AG04450 (cell line): Measurements from ENCODE around the gene MTHFD1L. TPM values are rescaled to one million over a fixed set of nuclear protein-coding genes. Genes with fewer than 3 reads are reported as not detected.

Experiments
- CTCF ChIA-PET: fragments of 300-600, 350-600 bp; formaldehyde crosslinking; extraction: SDS; loops from one replicate; lab custom pipeline; 2022; ENCODE audit warnings: antibody characterized with exemption, inconsistent platforms; lab: Charles Lee
- POLR2A ChIA-PET: fragments of 350-600 bp; formaldehyde crosslinking; extraction: SDS; loops from one replicate; lab custom pipeline; 2021; ENCODE audit warnings: antibody characterized with exemption, inconsistent platforms; lab: Yijun Ruan, JAX
- DNase-seq: peaks from one replicate; pipeline ENCODE4 v3.0.0-alpha.2; 2011; ENCODE audit warnings: low read depth, low spot score
- H3K27ac ChIP-seq: one replicate; pipeline ENCODE4 v1.5.1; 2012; ENCODE audit warnings: low read depth, low read length, control low read depth
- H3K27me3 ChIP-seq: one replicate; pipeline ENCODE4 v1.6.0; 2012; ENCODE audit warnings: low read length; ENCODE audit not compliant: control insufficient read depth, insufficient read depth
- H3K4me3 ChIP-seq: 2 replicates; pipeline ENCODE4 v1.5.1; 2011; ENCODE audit warnings: mild to moderate bottlenecking, low read depth, low read length, control low read depth
- H3K9me3 ChIP-seq: 2 replicates; pipeline ENCODE4 v1.5.1; 2012; ENCODE audit warnings: low read length; ENCODE audit not compliant: control insufficient read depth, insufficient read depth
- polyA plus RNA-seq: library from polyadenylated mRNA; depleted of rRNA; stranded (reverse); fragments of >200 nt; gene quantifications from 2 replicates; pipeline ENCODE4 v1.2.3, GENCODE V29; 2011
- TF ChIP-seq, protein P1 (sequence below): IDR thresholded peaks from 2 replicates; pipeline ENCODE4 v1.5.1; 2011; ENCODE audit warnings: low read depth, low read length, control low read depth, inconsistent platforms

The MTHFD1L gene
- polyA plus RNA-seq, 1 experiment = 69.1 TPM

DNA sequence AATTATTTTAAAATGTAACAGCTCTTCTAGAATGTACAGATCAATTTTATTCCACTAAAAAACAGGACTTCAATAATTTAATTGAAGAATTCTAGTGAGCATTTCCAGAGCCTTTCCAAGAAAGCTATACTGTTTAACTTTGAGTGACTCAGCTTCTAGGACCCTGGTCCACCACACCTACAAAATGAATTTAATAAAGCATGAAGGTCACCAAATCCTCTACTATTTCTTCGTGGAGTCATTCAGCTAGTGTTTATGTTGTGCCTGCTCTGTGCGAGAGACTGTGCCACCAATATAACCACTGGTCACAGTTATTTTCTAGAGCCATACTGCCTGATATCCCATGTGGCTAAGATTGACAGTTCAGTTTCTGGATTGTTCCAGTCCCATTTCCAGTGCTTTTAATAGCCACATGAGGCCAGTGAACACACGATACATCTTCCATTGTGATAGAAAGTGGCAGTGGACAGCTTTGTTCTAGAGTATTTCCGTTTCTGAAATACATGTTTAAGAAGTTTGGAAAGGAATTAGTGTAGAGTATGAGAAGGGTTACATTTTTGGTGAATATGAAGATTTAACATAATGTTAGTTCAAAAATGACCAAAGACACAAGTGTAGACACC is 160.7 kb downstream of the MTHFD1L start:
- Histone ChIP-seq H3K9me3 (peaks cover 6% of the 10 kb centered on the region), H3K27ac (no peak overlapping the region), H3K27me3 (no peaks in the 10 kb centered on the region), H3K4me3 (no peak overlapping the region)
- DNase-seq = no peak
- POLR2A ChIA-PET = interaction anchor here (0.6 kb wide), 1 partner anchor 156 kb away, joined by 3 read pairs; no protein-coding TSS in a partner anchor
- CTCF ChIA-PET = interaction anchor here (0.6 to 6.6 kb wide), 5 partner anchors 12 to 300 kb away, joined by 3 to 53 read pairs (median 5); no protein-coding TSS in a partner anchor
- TF ChIP-seq, protein P1, sequence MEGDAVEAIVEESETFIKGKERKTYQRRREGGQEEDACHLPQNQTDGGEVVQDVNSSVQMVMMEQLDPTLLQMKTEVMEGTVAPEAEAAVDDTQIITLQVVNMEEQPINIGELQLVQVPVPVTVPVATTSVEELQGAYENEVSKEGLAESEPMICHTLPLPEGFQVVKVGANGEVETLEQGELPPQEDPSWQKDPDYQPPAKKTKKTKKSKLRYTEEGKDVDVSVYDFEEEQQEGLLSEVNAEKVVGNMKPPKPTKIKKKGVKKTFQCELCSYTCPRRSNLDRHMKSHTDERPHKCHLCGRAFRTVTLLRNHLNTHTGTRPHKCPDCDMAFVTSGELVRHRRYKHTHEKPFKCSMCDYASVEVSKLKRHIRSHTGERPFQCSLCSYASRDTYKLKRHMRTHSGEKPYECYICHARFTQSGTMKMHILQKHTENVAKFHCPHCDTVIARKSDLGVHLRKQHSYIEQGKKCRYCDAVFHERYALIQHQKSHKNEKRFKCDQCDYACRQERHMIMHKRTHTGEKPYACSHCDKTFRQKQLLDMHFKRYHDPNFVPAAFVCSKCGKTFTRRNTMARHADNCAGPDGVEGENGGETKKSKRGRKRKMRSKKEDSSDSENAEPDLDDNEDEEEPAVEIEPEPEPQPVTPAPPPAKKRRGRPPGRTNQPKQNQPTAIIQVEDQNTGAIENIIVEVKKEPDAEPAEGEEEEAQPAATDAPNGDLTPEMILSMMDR = no peak

DNA sequence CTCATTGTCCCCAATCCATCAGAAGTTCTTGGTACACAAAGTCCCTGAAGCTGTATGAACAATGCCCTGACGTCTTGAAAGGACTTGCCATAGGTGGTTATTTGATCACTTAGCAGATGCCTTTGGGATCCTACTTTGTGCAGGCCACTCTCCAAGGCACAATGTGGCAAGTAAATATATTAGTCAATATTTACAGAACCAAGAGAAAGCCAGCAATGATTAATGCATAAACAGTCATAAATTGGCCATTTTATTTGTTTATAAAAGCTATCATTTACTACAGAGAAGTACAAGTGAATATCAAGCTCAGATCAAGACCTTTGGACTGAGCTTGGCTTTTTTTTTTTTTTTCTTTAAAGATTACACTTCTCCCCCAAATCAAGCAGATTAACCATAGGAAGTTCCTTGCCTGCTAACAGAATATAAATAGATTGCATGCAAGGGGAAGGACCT is 161.8 kb downstream of the MTHFD1L start:
- H3K9me3 ChIP-seq = peaks cover 6% of the 10 kb centered on the region
- H3K27me3 ChIP-seq = no peaks in the 10 kb centered on the region
- H3K27ac ChIP-seq = no peak overlapping the region
- no peak for DNase-seq
- ChIA-PET CTCF (interaction anchor here (1.6 to 6.6 kb wide), 2 partner anchors 13 to 297 kb away, joined by 7 to 53 read pairs; no protein-coding TSS in a partner anchor), POLR2A (no interaction called here)
- H3K4me3 ChIP-seq = no peak overlapping the region
- TF ChIP-seq, protein P1 = no peak

DNA sequence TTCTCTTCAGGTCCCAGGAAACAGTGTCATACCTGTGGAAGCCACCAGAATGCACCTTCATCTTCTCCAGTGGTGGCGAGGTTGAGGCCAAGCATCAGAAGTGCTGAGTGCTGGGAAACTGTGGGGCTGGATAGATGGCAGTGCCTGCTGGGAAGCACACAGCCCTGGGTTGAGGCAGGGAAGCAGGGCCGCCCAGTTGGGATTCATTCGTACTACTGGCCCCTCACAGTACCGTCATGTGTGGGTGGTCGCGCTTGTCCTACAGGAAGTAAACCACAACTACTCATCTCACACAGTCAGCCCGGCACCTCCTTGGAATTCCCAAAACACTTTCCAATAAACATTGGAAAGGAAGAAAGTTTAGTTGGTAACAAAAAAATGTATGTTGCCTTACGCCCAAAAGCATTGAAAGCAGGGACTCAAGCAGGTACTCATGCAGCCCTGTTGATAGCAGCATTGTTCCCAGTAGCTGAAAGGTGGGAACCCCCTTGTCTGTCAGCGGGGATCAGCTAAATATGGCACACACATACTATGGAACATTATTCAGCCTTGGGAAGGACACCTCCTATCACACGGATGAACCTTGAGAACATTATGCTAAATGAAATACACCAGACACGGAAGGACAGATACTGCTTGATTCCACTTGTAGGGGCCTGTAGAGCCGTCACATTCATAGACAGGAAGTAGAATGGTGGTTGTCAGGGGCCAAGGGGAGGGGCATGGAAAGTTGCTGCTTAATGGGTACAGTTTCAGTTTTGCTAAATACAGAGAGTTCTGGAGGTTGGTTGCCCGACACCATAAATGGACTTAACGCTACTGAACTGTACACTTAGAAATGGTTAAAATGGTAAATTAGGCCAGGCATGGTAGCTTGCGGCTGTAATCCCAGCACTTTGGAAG is 162.7 kb downstream of the MTHFD1L start:
- TF ChIP-seq, protein P1 = no peak
- POLR2A ChIA-PET = no interaction called here

DNA sequence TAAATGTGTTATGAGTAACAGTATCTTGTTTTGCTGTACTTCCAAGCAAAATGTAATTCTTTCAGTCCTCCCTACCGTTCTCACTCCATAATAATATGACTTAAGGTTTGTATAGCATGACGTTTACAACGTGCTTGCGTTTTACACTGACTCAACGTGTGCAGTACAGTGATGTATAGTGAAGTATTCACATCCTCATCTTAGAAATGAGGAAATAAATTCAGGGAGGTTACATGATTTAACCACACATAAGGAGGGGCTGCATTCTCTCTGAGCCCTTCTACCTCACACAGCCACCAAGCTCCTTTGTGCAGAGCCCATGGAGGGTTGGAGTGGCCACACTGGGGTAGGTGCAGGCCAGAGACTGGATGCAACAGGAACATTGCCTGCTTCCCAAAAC is 164.5 kb downstream of the MTHFD1L start:
- no peak for DNase-seq
- no peak overlapping the region for H3K27ac ChIP-seq
- POLR2A ChIA-PET = no interaction called here
- H3K27me3 ChIP-seq = no peaks in the 10 kb centered on the region
- CTCF ChIA-PET = interaction anchor here (1.4 kb wide), 1 partner anchor 16 kb away, joined by 7 read pairs; no protein-coding TSS in a partner anchor
- H3K4me3 ChIP-seq = no peak overlapping the region
- TF ChIP-seq, protein P1 = no peak
- peaks cover 6% of the 10 kb centered on the region for H3K9me3 ChIP-seq

More for the DNA sequence above, 162.7 kb downstream of the MTHFD1L start:
- peaks cover 6% of the 10 kb centered on the region for H3K9me3 ChIP-seq
- no peak for DNase-seq
- H3K4me3 ChIP-seq = no peak overlapping the region
- H3K27me3 ChIP-seq = no peaks in the 10 kb centered on the region
- no peak overlapping the region for H3K27ac ChIP-seq
- CTCF ChIA-PET = interaction anchor here (6.6 kb wide), 1 partner anchor 14 kb away, joined by 53 read pairs; no protein-coding TSS in a partner anchor
